Posterior cingulate gyrus (tissue), 11 donors: ENCODE data around the gene STX1A.
A peak's percentile ranks its signal among the peaks of the same experiment; 100 is the strongest.

ENCODE experiments used
- DNase-seq, 10 donors: peaks; one replicate each; pipeline versions ENCODE4 v3.0.0 to v3.0.0-alpha.2; 2020 to 2021; ENCODE audit warnings: mixed read lengths in 3 of 10
- intact Hi-C: fragments of 100-400 bp; cut with DNase I; formaldehyde crosslinking; loops from one replicate; pipeline ENCODE4 v1.15.1; 2023

Gene STX1A

DNA sequence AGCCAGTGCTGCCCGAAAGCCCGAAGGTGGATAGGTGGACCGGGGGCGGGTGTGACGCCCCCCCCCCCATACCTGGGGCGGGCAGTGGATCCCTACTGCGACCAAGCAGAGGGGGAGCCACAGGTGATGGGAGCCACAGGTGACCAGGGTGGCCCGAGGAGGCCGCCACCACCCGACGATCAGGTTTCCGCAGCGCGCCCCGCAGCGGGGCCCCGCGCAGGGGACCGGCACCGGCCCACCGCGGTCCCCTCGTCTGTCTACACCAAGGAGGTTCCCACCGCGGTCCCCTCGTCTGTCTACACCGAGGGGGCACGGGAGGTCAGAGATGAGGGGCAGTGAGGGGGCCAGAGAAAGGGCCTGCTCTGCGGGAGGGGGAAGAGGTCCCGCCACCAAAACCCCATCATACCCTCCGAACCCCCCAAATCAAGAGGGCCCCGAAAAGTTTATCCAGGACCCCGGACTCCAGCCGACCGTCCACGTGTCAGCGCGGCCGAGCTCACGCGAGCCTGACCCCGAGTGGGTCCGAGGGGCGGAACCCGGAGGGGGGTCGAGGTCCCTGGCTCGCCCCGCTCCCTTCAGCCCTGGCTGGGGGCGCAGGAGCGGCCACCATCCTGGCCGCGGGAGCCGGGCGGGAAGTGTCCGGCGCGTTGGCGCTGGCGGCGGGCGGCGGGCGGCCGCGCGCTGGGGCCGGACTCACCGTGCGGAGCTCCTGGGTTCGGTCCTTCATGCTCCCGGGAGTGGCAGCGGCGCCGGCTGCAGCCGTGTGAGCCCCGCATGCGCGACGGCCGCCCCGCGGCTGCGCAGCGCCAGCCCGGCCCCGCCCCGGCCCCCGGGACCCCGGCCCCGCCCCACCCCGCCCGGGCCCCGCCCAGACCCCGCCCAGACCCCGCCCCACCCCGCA is at the start of gene STX1A:
Gene STX1A, minus strand, starts transcription at position 765 of the 901 bp plus-strand sequence. Its CDS starts 38 bp downstream, at position 727.
- peak in 7 of 10 donors; percentile 54 to 97 (median 71) for DNase-seq
- intact Hi-C loops = loop anchor here (5.0 kb wide), 1 partner anchor 37 kb away; the partner anchor contains the start of genes BUD23 and DNAJC30

DNA sequence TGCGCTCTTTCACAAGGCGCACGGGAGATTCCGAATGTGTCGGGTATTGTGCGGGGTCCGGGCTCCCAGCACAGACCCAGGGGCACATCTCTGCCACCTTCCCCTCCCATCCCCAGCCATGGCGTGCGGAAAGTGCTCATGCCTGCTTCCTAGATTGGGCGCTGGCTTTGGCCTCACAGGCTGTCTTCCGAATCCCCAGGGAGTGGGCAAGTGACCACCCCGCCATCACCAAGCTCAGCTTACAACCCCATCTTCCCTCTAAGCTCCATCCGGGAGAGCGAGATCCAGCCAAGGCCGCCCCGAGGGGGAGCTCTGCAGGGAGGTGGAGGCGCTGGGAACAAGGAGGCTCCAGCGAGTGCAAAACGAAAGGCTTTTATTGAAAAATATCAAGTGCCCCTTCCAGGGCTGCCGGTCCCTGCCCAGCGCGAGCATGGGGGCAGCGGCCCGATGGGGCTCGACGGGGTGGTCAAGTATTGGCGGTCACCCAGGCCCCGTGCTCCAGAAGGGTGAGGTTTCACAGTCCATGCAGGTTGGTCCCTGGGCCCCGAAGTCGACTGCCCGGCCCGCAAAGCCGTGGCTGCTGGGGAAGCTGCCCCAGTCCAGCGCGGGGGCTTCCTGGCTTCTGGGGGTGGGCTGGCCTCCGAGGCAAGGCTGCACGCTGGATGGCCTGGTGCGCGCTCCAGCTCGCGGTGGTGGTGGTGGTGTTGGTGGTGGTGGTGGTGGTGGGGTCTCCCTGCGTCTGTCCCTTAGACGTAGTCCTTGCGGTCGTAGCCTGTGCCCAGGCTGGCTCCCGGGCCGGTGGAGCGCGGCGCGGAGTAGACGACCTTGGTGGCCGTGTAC is 49.4 kb upstream of the STX1A start:
- intact Hi-C loops = no loop called here
- peak in 2 of 10 donors; percentile 67 to 71 for DNase-seq

- intact Hi-C loops = no loop called here
- peak in 2 of 10 donors; percentile 14 to 54 for DNase-seq
Measured at GRCh38 chr7:73766556-73767229, 47.2 kb upstream of the STX1A start.

DNA sequence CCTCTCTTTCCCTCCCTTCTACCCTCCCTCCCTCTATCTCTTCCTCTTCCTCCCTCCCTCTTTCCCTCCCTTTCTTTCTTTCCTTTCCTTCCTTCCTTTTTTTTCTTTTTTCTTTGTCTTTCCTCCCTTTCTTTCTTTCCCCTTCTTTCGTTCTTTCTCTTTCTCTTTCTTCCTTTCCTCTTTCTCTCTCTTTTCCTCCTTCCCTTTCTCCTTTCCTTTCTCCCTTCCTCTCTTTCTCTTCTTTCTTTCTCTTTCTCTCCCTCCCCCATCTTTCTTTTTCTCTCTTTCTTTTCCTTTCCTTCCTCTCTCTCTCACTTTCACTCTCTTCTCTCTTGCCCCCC is 43.2 kb upstream of the STX1A start:
- intact Hi-C loops = no loop called here
- DNase-seq = no peak

GRCh38 chr7:73761854-73762658 is 42.6 kb upstream of the STX1A start:
- DNase-seq = peak in 2 of 10 donors; percentile 54 to 61
- intact Hi-C loops = no loop called here

GRCh38 chr7:73758581-73759138 is 39.2 kb upstream of the STX1A start:
- peak in 2 of 10 donors; percentile 19 to 53 for DNase-seq

GRCh38 chr7:73749931-73750776 is 30.7 kb upstream of the STX1A start:
- intact Hi-C loops = no loop called here
- peak in 1 of 10 donors; percentile 48 for DNase-seq

More at GRCh38 chr7:73758581-73759138, 39.2 kb upstream of the STX1A start:
- intact Hi-C loops = no loop called here

DNA sequence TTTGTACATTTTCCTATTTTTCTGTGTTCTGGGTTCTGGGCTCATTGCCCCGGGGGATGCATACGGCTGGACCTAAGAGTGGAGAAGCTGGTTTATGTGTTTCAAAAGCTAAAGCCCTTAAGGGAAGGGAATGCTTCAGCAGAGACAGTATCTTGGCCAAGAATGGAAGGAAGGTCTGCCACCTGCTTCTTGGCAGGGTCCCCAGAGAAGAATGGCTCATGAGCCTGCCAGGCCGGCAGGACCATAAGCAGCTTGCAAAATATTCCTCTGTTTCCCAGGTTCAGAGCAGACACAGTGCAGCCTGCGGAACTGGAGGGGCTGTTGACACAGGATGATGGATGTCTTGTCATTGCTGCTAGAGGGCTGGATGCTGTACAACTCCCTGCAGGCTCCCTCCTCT is 26.9 kb upstream of the STX1A start:
- intact Hi-C loops = no loop called here
- DNase-seq = peak in 3 of 10 donors; percentile 23 to 85 (median 78)

DNA sequence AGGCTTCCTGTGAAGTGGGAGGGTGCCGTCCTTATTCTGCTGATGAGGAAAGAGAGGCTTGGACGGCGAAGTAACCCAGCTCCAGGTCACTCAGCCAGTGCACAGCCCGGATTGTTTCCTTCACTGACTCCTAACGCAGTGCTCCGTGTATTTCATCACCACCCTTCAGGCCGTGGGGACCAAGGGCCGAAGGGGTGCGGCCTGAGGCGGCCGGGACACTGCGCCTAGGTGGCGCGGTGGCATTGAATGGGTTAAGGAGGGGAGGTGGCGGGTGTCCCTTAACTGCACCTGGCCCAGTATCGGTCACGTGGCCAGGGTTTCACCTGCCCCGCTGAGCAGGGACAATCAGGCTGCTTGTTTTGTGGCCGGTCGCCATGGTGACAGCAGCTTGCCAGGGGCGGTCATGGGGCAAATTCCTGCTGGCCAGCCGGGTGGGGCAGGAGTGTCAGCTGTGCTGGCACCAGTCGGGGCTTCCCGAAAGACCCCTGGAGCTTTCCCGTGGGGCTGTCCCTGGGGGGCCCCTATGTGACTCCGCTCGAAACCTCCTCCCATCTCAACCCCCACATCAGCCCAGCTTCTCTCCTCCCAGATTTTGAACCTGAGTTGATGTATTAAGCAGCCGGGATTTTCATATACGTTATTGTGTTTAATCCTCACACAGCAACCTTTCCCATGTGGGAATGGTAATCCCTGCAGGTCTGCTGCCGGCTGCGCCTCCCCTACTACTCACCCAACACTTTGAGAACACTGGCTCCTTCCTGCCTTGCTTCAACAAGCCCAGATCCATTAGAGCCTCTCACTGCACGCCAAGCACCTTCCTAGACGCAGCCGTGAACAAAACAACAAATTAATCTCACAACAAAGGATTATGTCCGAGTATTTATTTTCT is 23.5 kb upstream of the STX1A start:
- intact Hi-C loops = no loop called here
- DNase-seq = peak in 6 of 10 donors; percentile 19 to 85 (median 34)

GRCh38 chr7:73742338-73742752 is 22.9 kb upstream of the STX1A start:
- no peak for DNase-seq
- intact Hi-C loops = no loop called here

GRCh38 chr7:73741600-73741999 is 22.1 kb upstream of the STX1A start:
- intact Hi-C loops = no loop called here
- peak in 1 of 10 donors; percentile 22 for DNase-seq

- no peak for DNase-seq
- intact Hi-C loops = no loop called here
Measured at GRCh38 chr7:73740771-73741170, 21.3 kb upstream of the STX1A start.

DNA sequence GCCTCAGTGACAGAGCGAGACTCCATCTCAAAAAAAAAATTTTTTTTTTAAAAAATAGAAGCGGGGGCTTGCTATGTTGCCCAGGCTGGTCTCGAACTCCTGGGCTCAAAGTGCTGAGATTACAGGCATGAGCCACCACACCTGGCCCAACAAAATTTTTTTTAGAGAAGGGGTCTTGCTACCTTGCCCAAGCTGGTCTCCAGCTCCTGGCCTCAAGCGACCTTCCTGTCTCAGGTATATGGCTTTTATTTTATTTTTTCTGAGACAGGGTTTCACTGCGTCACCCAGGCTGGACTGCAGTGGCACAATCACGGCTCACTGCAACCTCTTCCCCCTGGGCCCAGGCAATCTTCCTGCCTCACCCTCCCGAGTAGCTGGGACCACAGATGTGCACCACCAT is 20.7 kb upstream of the STX1A start:
- DNase-seq = peak in 1 of 10 donors; percentile 44
- intact Hi-C loops = no loop called here

DNA sequence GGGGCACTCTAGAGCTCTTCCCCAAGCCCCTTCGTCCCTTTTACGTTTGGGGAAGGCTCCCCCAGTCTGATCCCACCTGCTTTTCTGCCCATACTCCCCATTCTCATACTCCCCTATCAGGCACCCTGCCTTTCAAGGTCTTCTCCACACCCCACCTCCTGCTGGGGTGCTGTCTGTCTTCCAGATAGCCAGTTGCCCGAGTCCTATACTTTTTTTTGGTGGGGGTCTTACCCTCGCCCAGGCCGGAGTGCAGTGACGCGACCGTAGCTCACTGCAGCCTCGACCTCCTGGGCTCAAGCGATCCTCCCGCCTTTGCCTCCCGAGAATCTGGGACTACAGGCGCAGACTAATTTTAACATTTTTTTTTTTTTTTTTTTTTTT is 19.9 kb upstream of the STX1A start:
- peak in 1 of 10 donors; percentile 70 for DNase-seq
- intact Hi-C loops = loop anchor here (5.0 kb wide), 2 partner anchors 103 to 118 kb away; partner anchors contain the start of gene METTL27

DNA sequence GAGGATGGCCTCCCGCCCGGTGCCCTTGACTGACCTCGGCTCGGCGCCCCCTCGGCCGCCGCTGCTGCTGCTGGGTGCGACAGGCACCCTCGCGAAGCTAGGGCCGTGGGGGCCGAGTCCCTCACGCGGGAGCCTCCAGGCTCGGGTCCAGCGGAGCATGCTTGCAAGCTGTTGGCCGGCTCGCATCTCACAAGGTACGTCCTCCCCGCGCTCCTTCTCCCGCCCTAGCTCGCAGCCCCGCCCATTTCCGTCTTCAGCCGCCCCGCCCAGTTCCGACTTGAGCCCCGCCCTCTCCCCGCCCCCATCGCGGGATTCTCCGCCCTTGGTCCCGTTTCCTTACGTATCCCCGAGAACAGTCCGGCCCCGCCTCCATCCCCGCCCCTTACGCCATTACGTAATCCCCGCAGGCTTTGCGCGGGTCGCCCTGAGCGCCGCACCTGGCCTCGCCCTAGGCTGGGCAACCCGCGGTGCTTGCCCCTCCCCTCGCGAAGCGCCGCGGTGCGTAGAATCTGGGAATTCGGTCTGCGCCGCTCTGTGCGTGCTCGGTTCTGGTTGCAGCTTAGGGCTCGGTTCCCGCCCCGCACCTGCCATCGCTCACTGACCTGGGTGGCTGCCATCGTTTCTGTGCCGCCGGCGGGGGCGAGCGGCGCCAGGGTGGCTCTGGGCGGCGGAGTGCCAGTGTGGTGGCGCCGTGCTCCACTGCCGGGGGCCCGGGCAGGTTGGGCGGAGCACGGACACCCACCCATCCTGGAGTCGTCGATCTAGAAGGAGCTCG is 19.3 kb upstream of the STX1A start, which contains the start of gene ABHD11:
Gene ABHD11, minus strand, starts transcription at position 191 of the 775 bp plus-strand sequence. Its CDS starts 32 bp downstream, at position 159.
- peak; percentile 98 to 100 (median 99) for DNase-seq
- intact Hi-C loops = loop anchor here (5.0 kb wide), 2 partner anchors 104 to 119 kb away; partner anchors contain the start of gene METTL27

GRCh38 chr7:73738220-73738611 is 18.7 kb upstream of the STX1A start:
- peak in 5 of 10 donors; percentile 32 to 84 (median 43) for DNase-seq
- intact Hi-C loops = loop anchor here (5.0 kb wide), 2 partner anchors 104 to 119 kb away; partner anchors contain the start of gene METTL27
